PC-9 (cell line): ENCODE results near the gene NFYC. TPM values are rescaled to one million over a fixed set of nuclear protein-coding genes. Genes with fewer than 3 reads are reported as not detected.

Source experiments
- BruUV-seq: library from RNA; stranded (reverse); fragments of 400-500 nt; replicated peaks from 2 replicates; lab custom pipeline; 2021; lab: Mats Ljungman, UMichigan
- CTCF ChIA-PET: fragments of 300-600 bp; sonication (Branson Sonifier 250); formaldehyde crosslinking; loops from one replicate; lab custom pipeline; 2022; ENCODE audit warnings: antibody characterized with exemption; lab: Charles Lee
- POLR2A ChIA-PET: fragments of 300-600 bp; sonication (Branson Sonifier 250); formaldehyde crosslinking; loops from one replicate; lab custom pipeline; 2022; ENCODE audit warnings: antibody characterized with exemption; ENCODE audit not compliant: unreplicated experiment; lab: Charles Lee
- DNase-seq, 2 experiments: peaks; one replicate each; pipeline versions ENCODE4 v3.0.0 to v3.0.0-alpha.2; 2015 to 2022; ENCODE audit warnings: mixed read lengths in 1 of 2
- H2AFZ ChIP-seq: fragments of 200-600 bp; sonication (generic); 2 replicates; pipeline ENCODE4 v1.8.1; 2017; ENCODE audit warnings: antibody characterized with exemption
- H3F3A ChIP-seq: fragments of 200-600 bp; sonication (generic); 2 replicates; pipeline ENCODE4 v1.8.1; 2017; ENCODE audit warnings: antibody characterized with exemption, mild to moderate bottlenecking, low read depth; ENCODE audit not compliant: insufficient read depth
- H3K27ac ChIP-seq: fragments of 200-600 bp; sonication (generic); 2 replicates; pipeline ENCODE4 v1.6.1; 2016; ENCODE audit warnings: mixed run types
- H3K27me3 ChIP-seq: fragments of 200-600 bp; sonication (generic); 2 replicates; pipeline ENCODE4 v1.6.1; 2016; ENCODE audit warnings: low read depth, mixed run types; ENCODE audit not compliant: insufficient read depth
- H3K36me3 ChIP-seq: fragments of 200-600 bp; sonication (generic); 2 replicates; pipeline ENCODE4 v1.6.1; 2016; ENCODE audit warnings: low read depth, mixed run types
- H3K4me1 ChIP-seq: fragments of 200-600 bp; sonication (generic); replicated peaks from 2 replicates; pipeline ENCODE4 v1.6.1; 2016; ENCODE audit warnings: mixed run types; ENCODE audit not compliant: insufficient read depth
- H3K4me2 ChIP-seq: fragments of 200-600 bp; sonication (generic); 2 replicates; pipeline ENCODE4 v1.6.1; 2017; ENCODE audit warnings: mixed run types
- H3K4me3 ChIP-seq: fragments of 200-600 bp; sonication (generic); 2 replicates; pipeline ENCODE4 v1.6.1; 2016; ENCODE audit warnings: mixed run types
- H3K79me2 ChIP-seq: fragments of 200-600 bp; sonication (generic); 2 replicates; pipeline ENCODE4 v1.6.1; 2017; ENCODE audit warnings: low read depth, mixed run types
- H3K9me2 ChIP-seq: fragments of 200-600 bp; sonication (generic); 2 replicates; pipeline ENCODE4 v1.8.1; 2017; ENCODE audit warnings: mild to moderate bottlenecking; ENCODE audit not compliant: insufficient read depth
- H3K9me3 ChIP-seq: fragments of 200-600 bp; sonication (generic); 2 replicates; pipeline ENCODE4 v1.8.1; 2016; ENCODE audit warnings: low read depth; ENCODE audit not compliant: insufficient read depth
- H4K20me1 ChIP-seq: fragments of 200-600 bp; sonication (generic); 2 replicates; pipeline ENCODE4 v1.8.1; 2017; ENCODE audit not compliant: insufficient read depth
- EZH2 ChIP-seq: fragments of 200-600 bp; sonication (generic); IDR thresholded peaks from 2 replicates; pipeline ENCODE4 v1.8.0; 2017; ENCODE audit warnings: antibody characterized with exemption, low read depth
- intact Hi-C: fragments of 100-400 bp; cut with micrococcal nuclease; formaldehyde crosslinking; loops from one replicate; pipeline ENCODE4 v1.10.0; 2022; ENCODE audit not compliant: unreplicated experiment
- total RNA-seq: library from RNA; stranded (reverse); gene quantifications from 2 replicates; pipeline ENCODE4 v1.2.3, GENCODE V29; 2021
- TF ChIP-seq, protein P1 (sequence below): fragments of 200-600 bp; sonication (generic); conservative IDR thresholded peaks from 2 replicates; pipeline ENCODE4 v1.6.1; 2017; ENCODE audit warnings: mixed run types, antibody characterized with exemption, mild to moderate bottlenecking, moderate library complexity

NFYC gene
- total RNA-seq, 1 experiment from 2014 or later = 91.1 TPM

- Histone ChIP-seq H3K27me3 (no peaks in the 10 kb centered on the region), H4K20me1 (no peaks in the 10 kb centered on the region), H3K9me2 (no peaks in the 10 kb centered on the region), H3K9me3 (no peaks in the 10 kb centered on the region), H2AFZ (no peak overlapping the region), H3K4me3 (no peak overlapping the region), H3K36me3 (no peaks in the 10 kb centered on the region), H3K27ac (no peak overlapping the region), H3K79me2 (no peaks in the 10 kb centered on the region), H3F3A (0 out of 2 replicates have a peak, but pooled peaks cover 3% of the 10 kb centered on the region), H3K4me2 (no peak overlapping the region), H3K4me1 (no peaks in the 10 kb centered on the region; the same call in 1 of the 2 replicates)
- TF ChIP-seq, protein P1, sequence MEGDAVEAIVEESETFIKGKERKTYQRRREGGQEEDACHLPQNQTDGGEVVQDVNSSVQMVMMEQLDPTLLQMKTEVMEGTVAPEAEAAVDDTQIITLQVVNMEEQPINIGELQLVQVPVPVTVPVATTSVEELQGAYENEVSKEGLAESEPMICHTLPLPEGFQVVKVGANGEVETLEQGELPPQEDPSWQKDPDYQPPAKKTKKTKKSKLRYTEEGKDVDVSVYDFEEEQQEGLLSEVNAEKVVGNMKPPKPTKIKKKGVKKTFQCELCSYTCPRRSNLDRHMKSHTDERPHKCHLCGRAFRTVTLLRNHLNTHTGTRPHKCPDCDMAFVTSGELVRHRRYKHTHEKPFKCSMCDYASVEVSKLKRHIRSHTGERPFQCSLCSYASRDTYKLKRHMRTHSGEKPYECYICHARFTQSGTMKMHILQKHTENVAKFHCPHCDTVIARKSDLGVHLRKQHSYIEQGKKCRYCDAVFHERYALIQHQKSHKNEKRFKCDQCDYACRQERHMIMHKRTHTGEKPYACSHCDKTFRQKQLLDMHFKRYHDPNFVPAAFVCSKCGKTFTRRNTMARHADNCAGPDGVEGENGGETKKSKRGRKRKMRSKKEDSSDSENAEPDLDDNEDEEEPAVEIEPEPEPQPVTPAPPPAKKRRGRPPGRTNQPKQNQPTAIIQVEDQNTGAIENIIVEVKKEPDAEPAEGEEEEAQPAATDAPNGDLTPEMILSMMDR = no peak
- TF ChIP-seq EZH2 = no peak
- CTCF ChIA-PET = interaction anchor here (0.6 kb wide), 1 partner anchor 704 kb away, joined by 4 read pairs; no protein-coding TSS in a partner anchor
- no TSS peak for BruUV-seq
- POLR2A ChIA-PET = interaction anchor here (0.7 kb wide), 1 partner anchor 11 kb away, joined by 3 read pairs; no protein-coding TSS in a partner anchor
- intact Hi-C loops = no loop called here
- DNase-seq = no peak
Measured at GRCh38 chr1:40648200-40648599, 43.3 kb upstream of the NFYC start.

- Histone ChIP-seq H3K9me2 (no peaks in the 10 kb centered on the region), H3K27me3 (no peaks in the 10 kb centered on the region), H3K27ac (no peak overlapping the region), H3K4me2 (no peak overlapping the region), H3K4me3 (no peak overlapping the region), H3K36me3 (no peaks in the 10 kb centered on the region), H3K4me1 (no peaks in the 10 kb centered on the region; the same call in 1 of the 2 replicates), H3K79me2 (no peaks in the 10 kb centered on the region), H4K20me1 (no peaks in the 10 kb centered on the region), H3F3A (0 out of 2 replicates have a peak, but pooled peaks cover 3% of the 10 kb centered on the region), H2AFZ (no peak overlapping the region), H3K9me3 (no peaks in the 10 kb centered on the region)
- ChIA-PET CTCF (no interaction called here), POLR2A (interaction anchor here (0.6 kb wide), 1 partner anchor 43 kb away, joined by 4 read pairs; no protein-coding TSS in a partner anchor)
- no peak for DNase-seq
- no peak for TF ChIP-seq EZH2
- TF ChIP-seq, protein P1 = no peak
- no TSS peak for BruUV-seq
- intact Hi-C loops = no loop called here
Measured at GRCh38 chr1:40648928-40649591, 42.4 kb upstream of the NFYC start.

GRCh38 chr1:40649592-40649930, 41.9 kb upstream of the NFYC start:
- intact Hi-C loops = no loop called here
- no peak overlapping the region for H3K27ac ChIP-seq
- no TSS peak for BruUV-seq
- TF ChIP-seq, protein P1 = no peak
- TF ChIP-seq EZH2 = no peak
- H3K36me3 ChIP-seq = no peaks in the 10 kb centered on the region
- H3F3A ChIP-seq = 0 out of 2 replicates have a peak, but pooled peaks cover 3% of the 10 kb centered on the region
- no peaks in the 10 kb centered on the region for H3K9me2 ChIP-seq
- no peak overlapping the region for H3K4me3 ChIP-seq
- no peaks in the 10 kb centered on the region for H3K9me3 ChIP-seq
- H3K27me3 ChIP-seq = no peaks in the 10 kb centered on the region
- CTCF ChIA-PET = no interaction called here
- H2AFZ ChIP-seq = no peak overlapping the region
- no peak for DNase-seq
- POLR2A ChIA-PET = interaction anchor here (0.6 kb wide), 2 partner anchors 43 to 54 kb away, joined by 4 read pairs; no protein-coding TSS in a partner anchor
- H3K4me1 ChIP-seq = no peaks in the 10 kb centered on the region; the same call in 1 of the 2 replicates
- H3K4me2 ChIP-seq = no peak overlapping the region
- no peaks in the 10 kb centered on the region for H4K20me1 ChIP-seq
- H3K79me2 ChIP-seq = no peaks in the 10 kb centered on the region
